Neural progenitor cell (in vitro differentiated cells): ENCODE results near the gene GXYLT2. TPM values are rescaled to one million over a fixed set of nuclear protein-coding genes. Genes with fewer than 3 reads are reported as not detected.
A peak's percentile ranks its signal among the peaks of the same experiment; 100 is the strongest.

Source experiments
- DNase-seq: peaks from one replicate; pipeline ENCODE4 v3.0.0-alpha.2; 2016; ENCODE audit warnings: low spot score
- H2AFZ ChIP-seq: fragments of 200-600 bp; sonication (generic); replicated peaks from 2 replicates; pipeline ENCODE4 v1.6.1; 2016; ENCODE audit warnings: antibody characterized with exemption
- H3F3A ChIP-seq: fragments of 200-600 bp; sonication (generic); 2 replicates; pipeline ENCODE4 v1.6.1; 2016; ENCODE audit warnings: antibody characterized with exemption, low read depth
- H3K27ac ChIP-seq: fragments of 200-600 bp; sonication (generic); 2 replicates; pipeline ENCODE4 v1.5.1; 2016; ENCODE audit warnings: mild to moderate bottlenecking
- H3K27me3 ChIP-seq: fragments of 200-600 bp; sonication (generic); 2 replicates; pipeline ENCODE4 v1.6.1; 2016; ENCODE audit warnings: mild to moderate bottlenecking, moderate library complexity
- H3K36me3 ChIP-seq: fragments of 200-600 bp; sonication (generic); 2 replicates; pipeline ENCODE4 v1.5.1; 2016
- H3K4me1 ChIP-seq: fragments of 200-600 bp; sonication (generic); 2 replicates; pipeline ENCODE4 v1.6.1; 2016; ENCODE audit warnings: mixed run types
- H3K4me2 ChIP-seq: fragments of 200-600 bp; sonication (generic); 2 replicates; pipeline ENCODE4 v1.6.1; 2016
- H3K4me3 ChIP-seq: fragments of 200-600 bp; sonication (generic); 2 replicates; pipeline ENCODE4 v1.5.1; 2016
- H3K79me2 ChIP-seq: fragments of 200-600 bp; sonication (generic); 2 replicates; pipeline ENCODE4 v1.6.1; 2016; ENCODE audit warnings: low read depth
- H3K9ac ChIP-seq: fragments of 200-600 bp; sonication (generic); 2 replicates; pipeline ENCODE4 v1.6.1; 2016
- H3K9me3 ChIP-seq: fragments of 200-600 bp; sonication (generic); 2 replicates; pipeline ENCODE4 v1.5.1; 2016; ENCODE audit warnings: low read depth
- H4K20me1 ChIP-seq: fragments of 200-600 bp; sonication (generic); 2 replicates; pipeline ENCODE4 v1.6.1; 2016; ENCODE audit warnings: low read depth
- H3K27ac Mint-ChIP-seq: 3 replicates; pipeline ENCODE4 v1.8.0; 2021; ENCODE audit warnings: mixed read lengths
- H3K27me3 Mint-ChIP-seq: 2 replicates; pipeline ENCODE4 v1.8.0; 2022; ENCODE audit warnings: low read depth, mild to moderate bottlenecking, inconsistent platforms, moderate library complexity, mixed read lengths; ENCODE audit not compliant: insufficient read depth
- H3K36me3 Mint-ChIP-seq: 3 replicates; pipeline ENCODE4 v1.8.0; 2021; ENCODE audit warnings: mixed read lengths
- H3K4me1 Mint-ChIP-seq: 3 replicates; pipeline ENCODE4 v1.8.0; 2021; ENCODE audit warnings: mixed read lengths
- H3K4me3 Mint-ChIP-seq: 3 replicates; pipeline ENCODE4 v1.8.0; 2021; ENCODE audit warnings: mild to moderate bottlenecking, moderate library complexity, mixed read lengths
- H3K9me3 Mint-ChIP-seq: 3 replicates; pipeline ENCODE4 v1.8.0; 2020; ENCODE audit warnings: mixed read lengths
- EZH2 ChIP-seq: fragments of 200-600 bp; sonication (generic); IDR thresholded peaks from 2 replicates; pipeline ENCODE4 v1.6.1; 2017; ENCODE audit warnings: antibody characterized with exemption, mild to moderate bottlenecking, moderate library complexity
- EZH2phosphoT487 ChIP-seq: fragments of 200-600 bp; sonication (generic); IDR thresholded peaks from 2 replicates; pipeline ENCODE4 v1.6.1; 2017; ENCODE audit warnings: antibody characterized with exemption
- total RNA-seq: library from RNA; depleted of rRNA; stranded (reverse); fragments of >200 nt; gene quantifications from 2 replicates; pipeline ENCODE4 v1.2.3, GENCODE V29; 2015; ENCODE audit warnings: low replicate concordance
- TF ChIP-seq, protein P1 (sequence below): fragments of 200-600 bp; sonication (generic); IDR thresholded peaks from 2 replicates; pipeline ENCODE4 v1.5.1; 2017; ENCODE audit warnings: antibody characterized with exemption, mild to moderate bottlenecking

The GXYLT2 gene
- total RNA-seq, 1 donor from 2014 or later: 3.6 TPM

DNA sequence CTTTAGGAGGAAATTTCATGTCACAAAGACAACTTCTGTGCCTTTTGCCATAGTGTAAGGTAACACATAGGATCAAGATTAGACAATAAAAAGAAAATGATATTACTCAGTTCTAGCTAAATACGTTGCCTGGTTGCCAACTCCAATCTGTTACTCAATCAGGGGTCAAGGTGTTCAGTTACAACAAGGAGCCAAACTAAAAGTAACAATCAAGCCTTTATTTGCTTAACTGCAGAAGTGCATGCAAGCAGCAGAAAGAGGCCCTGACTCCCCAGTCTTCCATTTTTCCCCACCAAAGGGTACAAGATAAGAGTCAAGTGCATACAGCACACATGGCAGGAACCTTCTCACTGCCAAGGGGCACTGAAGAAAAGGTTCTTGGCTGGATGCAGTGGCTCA, 80.4 kb downstream of the GXYLT2 start:
- Histone ChIP-seq H3K4me2 (no peak overlapping the region), H3K9me3 (no peaks in the 10 kb centered on the region), H2AFZ (no peak overlapping the region), H4K20me1 (no peaks in the 10 kb centered on the region), H3K27me3 (no peaks in the 10 kb centered on the region), H3F3A (peaks cover 9% of the 10 kb centered on the region), H3K36me3 (no peaks in the 10 kb centered on the region), H3K27ac (no peak overlapping the region), H3K4me3 (no peak overlapping the region), H3K79me2 (no peaks in the 10 kb centered on the region), H3K4me1 (peaks cover 11% of the 10 kb centered on the region), H3K9ac (no peak overlapping the region)
- Mint-ChIP-seq H3K27ac (no peak overlapping the region), H3K27me3 (no peaks in the 10 kb centered on the region), H3K4me3 (no peak overlapping the region), H3K4me1 (peaks cover 12% of the 10 kb centered on the region), H3K9me3 (peaks cover under 1% of the 10 kb centered on the region), H3K36me3 (no peaks in the 10 kb centered on the region)
- no peak for DNase-seq
- TF ChIP-seq EZH2 (no peak), EZH2phosphoT487 (no peak)
- TF ChIP-seq, protein P1, sequence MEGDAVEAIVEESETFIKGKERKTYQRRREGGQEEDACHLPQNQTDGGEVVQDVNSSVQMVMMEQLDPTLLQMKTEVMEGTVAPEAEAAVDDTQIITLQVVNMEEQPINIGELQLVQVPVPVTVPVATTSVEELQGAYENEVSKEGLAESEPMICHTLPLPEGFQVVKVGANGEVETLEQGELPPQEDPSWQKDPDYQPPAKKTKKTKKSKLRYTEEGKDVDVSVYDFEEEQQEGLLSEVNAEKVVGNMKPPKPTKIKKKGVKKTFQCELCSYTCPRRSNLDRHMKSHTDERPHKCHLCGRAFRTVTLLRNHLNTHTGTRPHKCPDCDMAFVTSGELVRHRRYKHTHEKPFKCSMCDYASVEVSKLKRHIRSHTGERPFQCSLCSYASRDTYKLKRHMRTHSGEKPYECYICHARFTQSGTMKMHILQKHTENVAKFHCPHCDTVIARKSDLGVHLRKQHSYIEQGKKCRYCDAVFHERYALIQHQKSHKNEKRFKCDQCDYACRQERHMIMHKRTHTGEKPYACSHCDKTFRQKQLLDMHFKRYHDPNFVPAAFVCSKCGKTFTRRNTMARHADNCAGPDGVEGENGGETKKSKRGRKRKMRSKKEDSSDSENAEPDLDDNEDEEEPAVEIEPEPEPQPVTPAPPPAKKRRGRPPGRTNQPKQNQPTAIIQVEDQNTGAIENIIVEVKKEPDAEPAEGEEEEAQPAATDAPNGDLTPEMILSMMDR: no peak

DNA sequence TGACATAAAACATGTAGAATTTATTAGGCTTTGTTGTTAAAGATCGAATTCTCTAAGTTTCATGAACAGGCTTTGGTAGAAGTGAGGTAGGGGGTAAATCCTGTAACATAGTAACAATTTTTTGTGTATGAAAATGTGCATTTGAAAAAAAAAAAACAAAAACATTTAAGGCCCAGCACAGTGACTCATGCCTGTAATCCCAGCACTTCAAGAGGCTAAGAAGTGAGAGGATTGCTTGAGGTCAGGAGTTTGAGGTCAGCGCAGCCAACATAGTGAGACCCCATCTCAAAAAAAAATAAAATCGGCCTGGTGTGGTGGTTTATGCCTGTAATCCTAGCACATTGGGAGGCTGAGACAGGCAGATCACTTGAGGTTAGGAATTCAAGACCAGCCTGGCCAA, 81.9 kb downstream of the GXYLT2 start:
- H3K27me3 ChIP-seq: no peaks in the 10 kb centered on the region
- peaks cover 6% of the 10 kb centered on the region for H3F3A ChIP-seq
- no peak overlapping the region for H3K27ac ChIP-seq
- H4K20me1 ChIP-seq: no peaks in the 10 kb centered on the region
- Mint-ChIP-seq H3K4me1 (peaks cover 8% of the 10 kb centered on the region), H3K4me3 (no peak overlapping the region), H3K36me3 (no peaks in the 10 kb centered on the region), H3K27ac (no peak overlapping the region), H3K27me3 (no peaks in the 10 kb centered on the region), H3K9me3 (peaks cover 5% of the 10 kb centered on the region)
- H3K36me3 ChIP-seq: no peaks in the 10 kb centered on the region
- TF ChIP-seq, protein P1: no peak
- no peak for TF ChIP-seq EZH2
- TF ChIP-seq EZH2phosphoT487: no peak
- H3K4me3 ChIP-seq: no peak overlapping the region
- no peak overlapping the region for H3K4me2 ChIP-seq
- no peak overlapping the region for H2AFZ ChIP-seq
- H3K9ac ChIP-seq: no peak overlapping the region
- no peaks in the 10 kb centered on the region for H3K79me2 ChIP-seq
- no peak for DNase-seq
- peaks cover 2% of the 10 kb centered on the region for H3K4me1 ChIP-seq
- H3K9me3 ChIP-seq: no peaks in the 10 kb centered on the region

DNA sequence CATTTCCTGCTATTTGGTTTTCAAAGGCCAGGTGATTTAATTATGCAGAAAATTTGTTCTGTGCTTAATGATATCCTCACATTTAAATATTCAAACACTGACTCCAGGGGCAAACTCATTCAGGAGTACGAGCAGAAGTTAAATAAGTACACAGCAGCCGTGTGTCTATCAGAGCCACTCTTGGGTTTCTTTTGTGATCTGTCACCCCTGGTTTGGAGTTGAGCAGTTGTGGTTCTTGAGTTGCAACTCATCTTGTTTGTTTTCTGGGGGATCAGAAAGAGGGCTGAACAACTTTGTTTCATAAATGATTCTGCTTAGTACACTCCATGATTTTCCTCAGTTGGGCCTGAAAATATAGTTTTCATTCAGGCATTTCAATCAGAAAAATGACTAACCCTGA, 83.1 kb downstream of the GXYLT2 start:
- Histone ChIP-seq H3K79me2 (no peaks in the 10 kb centered on the region), H3K9ac (no peak overlapping the region), H3F3A (no peaks in the 10 kb centered on the region), H3K4me3 (no peak overlapping the region), H3K27ac (no peak overlapping the region), H3K27me3 (no peaks in the 10 kb centered on the region), H3K4me1 (peaks cover 7% of the 10 kb centered on the region), H4K20me1 (no peaks in the 10 kb centered on the region), H3K36me3 (no peaks in the 10 kb centered on the region), H3K4me2 (no peak overlapping the region), H3K9me3 (no peaks in the 10 kb centered on the region), H2AFZ (no peak overlapping the region)
- H3K27ac Mint-ChIP-seq: peak overlapping the region; percentile 46
- peaks cover 5% of the 10 kb centered on the region for H3K9me3 Mint-ChIP-seq
- H3K36me3 Mint-ChIP-seq: no peaks in the 10 kb centered on the region
- TF ChIP-seq EZH2phosphoT487: no peak
- TF ChIP-seq, protein P1: no peak
- DNase-seq: no peak
- peaks cover 7% of the 10 kb centered on the region for H3K4me1 Mint-ChIP-seq
- no peaks in the 10 kb centered on the region for H3K27me3 Mint-ChIP-seq
- no peak overlapping the region for H3K4me3 Mint-ChIP-seq

DNA sequence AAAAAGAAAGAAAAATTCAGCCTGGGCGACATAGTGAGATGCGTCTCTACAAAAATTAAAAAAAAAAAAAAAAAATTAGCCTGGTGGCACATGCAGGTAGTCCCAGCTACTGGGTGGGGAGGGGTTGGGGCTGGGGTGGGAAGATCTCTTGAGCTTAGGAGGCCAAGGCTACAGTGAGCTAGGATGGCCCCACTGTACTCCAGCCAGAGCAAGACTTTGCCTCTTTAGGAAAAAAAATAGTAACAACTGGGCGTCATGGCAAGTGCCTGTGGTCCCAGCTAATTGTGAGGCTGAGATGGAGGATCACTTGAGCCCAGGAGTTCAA, 84.8 kb downstream of the GXYLT2 start:
- no peaks in the 10 kb centered on the region for H3K27me3 Mint-ChIP-seq
- H3K9me3 ChIP-seq: no peaks in the 10 kb centered on the region

More for the DNA sequence above, 84.8 kb downstream of the GXYLT2 start:
- Histone ChIP-seq H3K27ac (no peak overlapping the region), H3K4me2 (no peak overlapping the region), H3K4me1 (peaks cover 7% of the 10 kb centered on the region), H3K9ac (no peak overlapping the region), H3K36me3 (no peaks in the 10 kb centered on the region), H3K27me3 (no peaks in the 10 kb centered on the region), H3F3A (no peaks in the 10 kb centered on the region), H3K4me3 (no peak overlapping the region), H4K20me1 (no peaks in the 10 kb centered on the region), H3K79me2 (no peaks in the 10 kb centered on the region), H2AFZ (no peak overlapping the region)
- no peak overlapping the region for H3K4me3 Mint-ChIP-seq
- no peaks in the 10 kb centered on the region for H3K36me3 Mint-ChIP-seq
- TF ChIP-seq EZH2phosphoT487: no peak
- TF ChIP-seq, protein P1: no peak
- TF ChIP-seq EZH2: no peak
- peaks cover 5% of the 10 kb centered on the region for H3K9me3 Mint-ChIP-seq
- no peak for DNase-seq
- peaks cover 7% of the 10 kb centered on the region for H3K4me1 Mint-ChIP-seq
- no peak overlapping the region for H3K27ac Mint-ChIP-seq
